HepG2 (cell line): ENCODE results near the gene TNP2. TPM values are rescaled to one million over a fixed set of nuclear protein-coding genes. Genes with fewer than 3 reads are reported as not detected.

ENCODE experiments used
- ATAC-seq: fragments of 200-7000 bp; cut with Tn5 transposase; 3 replicates; pipeline ENCODE4 v1.9.1; 2020; ENCODE audit warnings: mild to moderate bottlenecking, moderate library complexity
- BruUV-seq: library from RNA; stranded (reverse); fragments of 400-500 nt; replicated peaks from 2 replicates; lab custom pipeline; 2021; lab: Mats Ljungman, UMichigan
- CTCF ChIA-PET: fragments of 300-600 bp; formaldehyde crosslinking; extraction: SDS; loops from one replicate; lab custom pipeline; 2021; ENCODE audit warnings: low total read pairs, inconsistent platforms, low intra/inter-chr PET ratio; lab: Yijun Ruan, JAX
- POLR2A ChIA-PET: fragments of 350-600 bp; sonication (Branson Sonifier 250); formaldehyde crosslinking; loops from one replicate; lab custom pipeline; 2020; ENCODE audit warnings: antibody characterized with exemption, inconsistent platforms; lab: Yijun Ruan, JAX
- DNase-seq: peaks from one replicate; pipeline ENCODE4 v3.0.0-alpha.2; 2015; ENCODE audit warnings: low spot score
- FAIRE-seq: peaks from 3 replicates; lab custom pipeline; 2011; peaks lifted over from hg19 to GRCh38; lab: Jason Lieb, UNC
- H2AFZ ChIP-seq: one replicate; pipeline ENCODE4 v1.6.1; 2011; ENCODE audit warnings: low read length, inconsistent platforms
- H3K27ac ChIP-seq: fragments of 300-600 bp; 3 replicates; pipeline ENCODE4 v1.8.0; 2011; ENCODE audit warnings: mixed run types, mild to moderate bottlenecking, mixed read lengths, low read length, inconsistent platforms; ENCODE audit not compliant: insufficient read depth; ENCODE audit errors: extremely low read length
- H3K27me3 ChIP-seq, 2 experiments: fragments of 200-600 bp in 1 of 2; 2 replicates in 1 of 2; 3 replicates in 1 of 2; pipeline versions ENCODE4 v1.6.0 to v1.8.0; 2011; ENCODE audit warnings: low read length in 2 of 2, mild to moderate bottlenecking in 2 of 2, moderate library complexity in 2 of 2, inconsistent platforms in 1 of 2; ENCODE audit not compliant: insufficient read depth in 2 of 2, control insufficient read depth in 1 of 2
- H3K36me3 ChIP-seq, 2 experiments: fragments of 200-600 bp in 1 of 2; replicated peaks in 1 of 2; 2 replicates in 1 of 2; 3 replicates in 1 of 2; pipeline versions ENCODE4 v1.5.1 to v1.8.0; 2011; ENCODE audit warnings: low read length in 2 of 2, inconsistent platforms in 1 of 2; ENCODE audit not compliant: insufficient read depth in 2 of 2, control insufficient read depth in 1 of 2
- H3K4me1 ChIP-seq: 2 replicates; pipeline ENCODE4 v1.5.1; 2012; ENCODE audit warnings: low read length, inconsistent platforms; ENCODE audit not compliant: insufficient read depth
- H3K4me2 ChIP-seq: 2 replicates; pipeline ENCODE4 v1.6.0; 2011; ENCODE audit warnings: low read depth, low read length, inconsistent platforms
- H3K4me3 ChIP-seq, 3 experiments: fragments of 200-600 bp in 1 of 3; sonication (generic), shearing (Covaris generic) in 1 of 3; replicated peaks in 1 of 3; 2 replicates each; pipeline ENCODE4 v1.5.1; 2011 to 2016; ENCODE audit warnings: low read length in 3 of 3, inconsistent platforms in 2 of 3, low read depth in 2 of 3, mild to moderate bottlenecking in 2 of 3, control low read depth in 1 of 3, mixed read lengths in 1 of 3; ENCODE audit not compliant: insufficient read depth in 1 of 3
- H3K79me2 ChIP-seq: one replicate; pipeline ENCODE4 v1.6.1; 2011; ENCODE audit warnings: low read length, inconsistent platforms; ENCODE audit not compliant: insufficient read depth
- H3K9ac ChIP-seq: 2 replicates; pipeline ENCODE4 v1.6.0; 2011; ENCODE audit warnings: mild to moderate bottlenecking, low read depth, low read length, inconsistent platforms; ENCODE audit not compliant: insufficient read depth
- H3K9me3 ChIP-seq: 2 replicates; pipeline ENCODE4 v1.5.1; 2012; ENCODE audit warnings: mild to moderate bottlenecking, low read length
- H4K20me1 ChIP-seq: 2 replicates; pipeline ENCODE4 v1.6.0; 2011; ENCODE audit warnings: inconsistent platforms, mild to moderate bottlenecking, low read length, moderate library complexity; ENCODE audit not compliant: insufficient read depth
- CAMTA2 ChIP-seq: sonication (generic); formaldehyde crosslinking; IDR thresholded peaks from 2 replicates; pipeline ENCODE4 v1.4.0; 2020; ENCODE audit warnings: mild to moderate bottlenecking, missing genetic modification reagents, borderline replicate concordance
- KLF11 ChIP-seq: IDR thresholded peaks from 2 replicates; pipeline ENCODE4 v1.6.1; 2016; ENCODE audit warnings: missing compliant biosample characterization
- RAD51 ChIP-seq: fragments of 450-650 bp; IDR thresholded peaks from 2 replicates; pipeline ENCODE4 v1.6.1; 2016; ENCODE audit warnings: borderline replicate concordance
- RBM22 ChIP-seq: fragments of 200-400 bp; formaldehyde crosslinking; optimal IDR thresholded peaks from 2 replicates; pipeline ENCODE3; 2017; ENCODE audit warnings: mild to moderate bottlenecking, low read length, moderate library complexity
- SALL2 ChIP-seq: sonication (generic); formaldehyde crosslinking; IDR thresholded peaks from 2 replicates; pipeline ENCODE4 v1.8.1; 2023; ENCODE audit warnings: mild to moderate bottlenecking, missing genetic modification reagents, inconsistent platforms
- ZNF205 ChIP-seq: IDR thresholded peaks from 2 replicates; pipeline ENCODE4 v1.6.1; 2018; ENCODE audit warnings: missing biosample characterization, missing genetic modification reagents
- ZNF503 ChIP-seq: sonication (generic); formaldehyde crosslinking; IDR thresholded peaks from 2 replicates; pipeline ENCODE4 v1.4.0; 2020; ENCODE audit warnings: missing genetic modification reagents
- ZNF564 ChIP-seq: sonication (generic); formaldehyde crosslinking; IDR thresholded peaks from 2 replicates; pipeline ENCODE4 v1.8.1; 2023; ENCODE audit warnings: mild to moderate bottlenecking, missing genetic modification reagents
- WGBS: methylation state at CpG from one replicate; pipeline ENCODE4 v1.1.6; 2017; ENCODE audit warnings: low lambda C conversion rate; 5-methylcytosine and 5-hydroxymethylcytosine counted together
- in situ Hi-C: cut with HindIII; loops from 2 replicates; pipeline ENCODE4 v1.10.0; 2017; ENCODE audit warnings: low pct_unique_long_range_greater_than_20kb; ENCODE audit not compliant: extremely low pct_ligation_motif_present
- intact Hi-C: fragments of 100-400 bp; cut with micrococcal nuclease; formaldehyde crosslinking; loops from one replicate; pipeline ENCODE4 v1.10.0; 2022; ENCODE audit not compliant: unreplicated experiment
- polyA plus RNA-seq, 8 experiments: library from polyadenylated mRNA; depleted of rRNA in 3 of 8; stranded (reverse) in 7 of 8; unstranded in 1 of 8; fragments of >200 nt; fragmentation: Illumina TruSeq in 4 of 8; extraction: Trizol in 4 of 8; gene quantifications; 2 replicates each; pipeline versions ENCODE4 v1.2.1 to v1.2.3, GENCODE V29; 2011 to 2016; ENCODE audit warnings: low read depth in 4 of 8, missing spikeins in 1 of 8, mixed read lengths in 1 of 8; ENCODE audit not compliant: insufficient read depth in 1 of 8
- total RNA-seq, 5 experiments: library from RNA; depleted of rRNA; stranded (reverse); fragments of >200 nt; fragmentation: Illumina TruSeq; extraction: Trizol; gene quantifications; 2 replicates each; pipeline ENCODE4 v1.2.3, GENCODE V29; 2016; ENCODE audit warnings: low read depth in 1 of 5
- TF ChIP-seq, protein P1 (sequence below), 2 experiments: fragments of 450-650 bp in 1 of 2; sonication (generic) in 1 of 2; formaldehyde crosslinking in 1 of 2; IDR thresholded peaks; 2 replicates each; pipeline versions ENCODE4 v1.6.1 to v1.8.0; 2016 to 2022; ENCODE audit warnings: antibody characterized with exemption in 1 of 2, mild to moderate bottlenecking in 1 of 2, missing genetic modification reagents in 1 of 2
- TF ChIP-seq, protein P2 (sequence below): sonication (generic); formaldehyde crosslinking; IDR thresholded peaks from 2 replicates; pipeline ENCODE4 v1.5.0; 2020; ENCODE audit warnings: missing genetic modification reagents

The TNP2 gene
- total and polyA plus RNA-seq, 2 of the 13 experiments (the other 11 are each of a cell fraction or from before 2014, with no cell fraction given): not detected

GRCh38 chr16:11253009-11253994, 15.8 kb downstream of the TNP2 start:
- Histone ChIP-seq H3K36me3 (peaks cover 2 to 8% of the 10 kb centered on the region in 2 experiments; a peak in 4 of 5 replicates), H3K27me3 (no peaks in the 10 kb centered on the region; a peak in 1 of 5 replicates), H2AFZ (no peak overlapping the region), H3K4me2 (peak overlapping the region; percentile 85), H4K20me1 (peaks cover 47% of the 10 kb centered on the region), H3K9ac (0 out of 2 replicates have a peak overlapping the region, but pooled peaks have one; percentile 11), H3K9me3 (no peaks in the 10 kb centered on the region), H3K79me2 (peaks cover 28% of the 10 kb centered on the region), H3K27ac (no peak overlapping the region), H3K4me3 (peak overlapping the region; percentile 60 to 95 (median 87)), H3K4me1 (peaks cover 74% of the 10 kb centered on the region)
- intact Hi-C loops (loop anchor here (1.0 kb wide), 1 partner anchor 282 kb away; no protein-coding TSS in a partner anchor), in situ Hi-C loops (no loop called here)
- ATAC-seq (no peak), FAIRE-seq (peak; percentile 4), DNase-seq (no peak)
- WGBS: 88% methylated on average over 5 of the region's 5 CpGs
- BruUV-seq: no TSS peak
- CTCF ChIA-PET: interaction anchor here (5.2 kb wide), 1 partner anchor 103 kb away, joined by 38 read pairs; no protein-coding TSS in a partner anchor
- POLR2A ChIA-PET: interaction anchor here (0.7 to 9.0 kb wide), 17 partner anchors 9 to 309 kb away, joined by 3 to 351 read pairs (median 9); partner anchors contain the start of genes CLEC16A, PRM1, PRM2 and PRM3
- TF ChIP-seq, protein P1, sequence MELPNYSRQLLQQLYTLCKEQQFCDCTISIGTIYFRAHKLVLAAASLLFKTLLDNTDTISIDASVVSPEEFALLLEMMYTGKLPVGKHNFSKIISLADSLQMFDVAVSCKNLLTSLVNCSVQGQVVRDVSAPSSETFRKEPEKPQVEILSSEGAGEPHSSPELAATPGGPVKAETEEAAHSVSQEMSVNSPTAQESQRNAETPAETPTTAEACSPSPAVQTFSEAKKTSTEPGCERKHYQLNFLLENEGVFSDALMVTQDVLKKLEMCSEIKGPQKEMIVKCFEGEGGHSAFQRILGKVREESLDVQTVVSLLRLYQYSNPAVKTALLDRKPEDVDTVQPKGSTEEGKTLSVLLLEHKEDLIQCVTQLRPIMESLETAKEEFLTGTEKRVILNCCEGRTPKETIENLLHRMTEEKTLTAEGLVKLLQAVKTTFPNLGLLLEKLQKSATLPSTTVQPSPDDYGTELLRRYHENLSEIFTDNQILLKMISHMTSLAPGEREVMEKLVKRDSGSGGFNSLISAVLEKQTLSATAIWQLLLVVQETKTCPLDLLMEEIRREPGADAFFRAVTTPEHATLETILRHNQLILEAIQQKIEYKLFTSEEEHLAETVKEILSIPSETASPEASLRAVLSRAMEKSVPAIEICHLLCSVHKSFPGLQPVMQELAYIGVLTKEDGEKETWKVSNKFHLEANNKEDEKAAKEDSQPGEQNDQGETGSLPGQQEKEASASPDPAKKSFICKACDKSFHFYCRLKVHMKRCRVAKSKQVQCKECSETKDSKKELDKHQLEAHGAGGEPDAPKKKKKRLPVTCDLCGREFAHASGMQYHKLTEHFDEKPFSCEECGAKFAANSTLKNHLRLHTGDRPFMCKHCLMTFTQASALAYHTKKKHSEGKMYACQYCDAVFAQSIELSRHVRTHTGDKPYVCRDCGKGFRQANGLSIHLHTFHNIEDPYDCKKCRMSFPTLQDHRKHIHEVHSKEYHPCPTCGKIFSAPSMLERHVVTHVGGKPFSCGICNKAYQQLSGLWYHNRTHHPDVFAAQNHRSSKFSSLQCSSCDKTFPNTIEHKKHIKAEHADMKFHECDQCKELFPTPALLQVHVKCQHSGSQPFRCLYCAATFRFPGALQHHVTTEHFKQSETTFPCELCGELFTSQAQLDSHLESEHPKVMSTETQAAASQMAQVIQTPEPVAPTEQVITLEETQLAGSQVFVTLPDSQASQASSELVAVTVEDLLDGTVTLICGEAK (IDR thresholded peaks at IDR 0.05): no peak
- TF ChIP-seq, protein P1 (CRISPR knock-in tag; IDR thresholded peaks at IDR 0.05): no peak
- TF ChIP-seq KLF11 (no peak), SALL2 (CRISPR knock-in tag) (no peak), ZNF564 (no peak), RBM22 (peak; percentile 91), RAD51 (no peak), CAMTA2 (CRISPR knock-in tag) (no peak), ZNF205 (no peak), ZNF503 (no peak)
- TF ChIP-seq, protein P2, sequence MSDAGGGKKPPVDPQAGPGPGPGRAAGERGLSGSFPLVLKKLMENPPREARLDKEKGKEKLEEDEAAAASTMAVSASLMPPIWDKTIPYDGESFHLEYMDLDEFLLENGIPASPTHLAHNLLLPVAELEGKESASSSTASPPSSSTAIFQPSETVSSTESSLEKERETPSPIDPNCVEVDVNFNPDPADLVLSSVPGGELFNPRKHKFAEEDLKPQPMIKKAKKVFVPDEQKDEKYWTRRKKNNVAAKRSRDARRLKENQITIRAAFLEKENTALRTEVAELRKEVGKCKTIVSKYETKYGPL (CRISPR knock-in tag): no peak
